Stimulated activated CD4-positive, alpha-beta T cell treated with anti-CD3 and anti-CD28 coated beads, Interleukin-12 subunit alpha, Interleukin-12 subunit beta, amount 100 ng/mL, for 24 hours (primary cell): Measurements from ENCODE around the gene ALLC.
A peak's percentile ranks its signal among the peaks of the same experiment; 100 is the strongest.

Source experiments
- DNase-seq, 2 experiments: peaks; one replicate each; pipeline ENCODE4 v3.0.0-alpha.2; 2020; ENCODE audit warnings: low read depth in 2 of 2

The ALLC gene

DNA sequence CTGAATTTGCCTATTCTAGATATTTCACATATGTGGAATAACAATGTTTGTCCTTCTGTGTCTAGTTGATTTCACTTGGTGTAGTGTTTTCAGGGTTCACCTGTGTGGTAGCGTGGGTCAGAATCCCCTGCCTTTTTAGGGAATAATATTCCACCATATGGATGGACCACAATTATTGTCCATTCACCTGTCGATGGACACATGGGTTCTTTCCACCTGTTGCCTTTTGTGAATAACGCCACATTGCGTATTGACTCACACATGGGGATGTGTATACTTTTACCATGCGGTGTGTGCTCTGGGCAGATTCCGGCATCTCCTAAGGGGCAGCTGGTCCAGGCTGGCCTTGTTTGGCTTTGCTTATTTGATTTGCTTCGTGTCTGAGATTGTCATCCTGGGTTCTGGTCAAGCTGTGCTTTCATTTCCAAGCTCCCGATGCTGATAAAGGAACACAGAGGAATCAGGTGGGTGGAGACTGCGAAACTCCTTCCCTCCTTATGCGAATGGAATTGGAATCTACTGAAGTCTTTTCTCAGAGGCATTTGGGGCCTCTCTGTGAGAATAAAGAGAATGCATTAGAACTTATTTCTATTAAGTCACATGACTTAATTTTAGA is 18.9 kb upstream of the ALLC start:
- DNase-seq = no peak

DNA sequence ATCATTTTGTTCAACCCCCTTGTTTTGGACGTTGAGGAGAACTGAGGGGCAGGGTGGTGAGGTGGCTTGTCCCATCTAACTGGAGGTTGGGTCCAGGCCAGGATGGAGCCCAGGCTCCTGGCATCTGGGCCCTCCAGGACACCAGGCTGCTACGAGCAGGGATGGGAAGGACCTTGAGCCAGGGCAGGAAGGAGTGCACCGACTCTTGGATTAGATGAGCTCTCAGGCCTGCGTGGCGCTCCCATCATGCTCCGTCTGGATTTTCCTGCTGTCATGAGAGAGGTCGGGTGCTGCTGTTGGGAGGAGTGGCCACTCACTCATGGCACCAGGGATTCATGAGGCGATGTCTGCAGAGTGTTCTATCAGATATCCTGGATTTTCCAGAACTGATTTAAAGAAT is 18.3 kb upstream of the ALLC start:
- no peak for DNase-seq

- DNase-seq = no peak
Measured at GRCh38 chr2:3641181-3641580, 16.8 kb upstream of the ALLC start.

GRCh38 chr2:3641841-3642421 is 16.1 kb upstream of the ALLC start:
- no peak for DNase-seq

- no peak for DNase-seq
Measured at GRCh38 chr2:3642521-3643215, 15.3 kb upstream of the ALLC start.

GRCh38 chr2:3643371-3644245 is 14.4 kb upstream of the ALLC start:
- DNase-seq = no peak

DNA sequence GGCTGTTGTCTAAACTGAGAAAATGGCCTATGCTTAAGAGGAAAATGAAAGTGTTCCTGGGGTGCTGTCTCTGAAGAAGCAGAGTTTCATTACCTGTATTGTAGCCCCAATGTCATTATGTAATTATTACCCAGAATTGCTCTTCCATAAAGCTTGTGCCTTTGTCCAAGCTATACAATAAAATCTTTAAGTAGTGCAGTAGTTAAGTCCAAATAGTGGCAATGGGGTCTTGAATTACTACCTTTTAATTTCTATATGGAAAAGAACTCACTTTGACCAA is 13.8 kb upstream of the ALLC start:
- DNase-seq = no peak

DNA sequence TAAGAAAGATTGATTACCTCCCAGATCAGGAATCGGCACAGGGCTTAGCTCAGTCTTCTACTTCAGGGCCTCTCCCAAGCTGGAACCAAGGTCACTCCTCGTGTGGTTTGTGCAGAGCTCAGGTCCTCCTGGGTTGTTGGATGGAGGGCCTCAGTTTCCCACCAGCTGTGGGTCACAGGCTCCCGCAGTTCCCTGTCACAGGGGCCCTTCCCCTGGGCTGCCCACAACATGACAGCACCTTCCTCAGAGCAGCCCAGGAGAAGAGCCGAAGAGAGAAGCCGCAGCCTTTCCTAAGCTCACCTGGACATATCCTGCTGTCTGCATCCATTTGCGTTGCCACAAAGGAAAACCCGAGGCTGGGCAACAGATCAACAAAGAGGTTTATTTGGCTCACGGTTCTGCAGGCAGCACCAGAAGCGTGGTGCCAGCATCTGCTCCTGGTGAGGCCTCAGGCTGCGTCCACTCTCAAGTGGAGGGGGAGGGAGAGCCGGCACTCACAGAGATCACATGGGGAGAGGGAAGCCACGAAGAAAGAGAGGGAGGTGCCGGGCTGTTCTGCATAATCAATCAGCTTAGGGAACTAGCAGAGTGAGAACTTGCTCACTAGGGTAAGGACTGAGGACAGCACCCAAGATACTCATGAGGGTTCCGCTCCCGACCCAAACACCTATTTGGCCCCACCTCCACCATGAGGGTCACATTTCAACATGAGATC is 13.0 kb upstream of the ALLC start:
- no peak for DNase-seq

- no peak for DNase-seq
Measured at GRCh38 chr2:3645745-3646389, 12.1 kb upstream of the ALLC start.

- DNase-seq = no peak
Measured at GRCh38 chr2:3646446-3646845, 11.6 kb upstream of the ALLC start.

DNA sequence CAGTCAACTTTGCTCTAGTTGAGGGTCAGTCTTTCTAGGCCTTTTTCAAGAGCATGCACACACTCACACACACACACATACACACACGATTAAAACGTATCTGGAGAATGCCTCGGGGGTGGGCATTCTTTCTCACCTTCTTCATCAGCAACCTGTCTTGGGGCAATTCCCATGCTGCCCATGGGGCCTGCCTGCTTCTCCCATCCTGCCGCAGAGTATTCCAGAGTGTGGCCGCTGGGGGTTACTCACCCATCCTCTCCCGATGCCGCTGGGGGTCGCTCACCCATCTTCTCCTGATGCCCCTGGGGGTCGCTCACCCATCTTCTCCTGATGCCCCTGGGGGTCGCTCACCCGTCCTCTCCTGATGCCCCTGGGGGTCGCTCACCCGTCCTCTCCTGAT is 10.8 kb upstream of the ALLC start:
- DNase-seq = no peak

- DNase-seq = no peak
Measured at GRCh38 chr2:3647831-3648651, 10.0 kb upstream of the ALLC start.

GRCh38 chr2:3648652-3649177 is 9.3 kb upstream of the ALLC start:
- no peak for DNase-seq

DNA sequence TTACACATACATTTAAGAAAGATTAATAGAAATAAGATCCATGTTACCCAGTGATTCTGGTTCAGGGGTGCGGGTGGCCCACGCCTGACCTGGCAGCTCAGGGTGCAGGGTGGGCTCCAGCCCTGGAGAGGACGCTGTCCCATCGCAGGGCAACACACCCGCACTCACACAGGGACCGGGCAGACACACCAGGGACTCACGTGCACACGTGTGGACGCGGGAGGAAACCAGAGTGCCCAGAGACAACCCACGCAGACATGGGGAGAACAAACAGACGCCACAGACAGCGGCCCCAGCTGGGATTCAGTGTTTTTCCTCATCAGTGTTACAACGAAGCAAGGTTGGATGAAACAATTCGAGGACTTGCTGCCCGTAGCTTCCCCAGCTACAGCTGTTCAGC is 8.4 kb upstream of the ALLC start:
- no peak for DNase-seq

DNA sequence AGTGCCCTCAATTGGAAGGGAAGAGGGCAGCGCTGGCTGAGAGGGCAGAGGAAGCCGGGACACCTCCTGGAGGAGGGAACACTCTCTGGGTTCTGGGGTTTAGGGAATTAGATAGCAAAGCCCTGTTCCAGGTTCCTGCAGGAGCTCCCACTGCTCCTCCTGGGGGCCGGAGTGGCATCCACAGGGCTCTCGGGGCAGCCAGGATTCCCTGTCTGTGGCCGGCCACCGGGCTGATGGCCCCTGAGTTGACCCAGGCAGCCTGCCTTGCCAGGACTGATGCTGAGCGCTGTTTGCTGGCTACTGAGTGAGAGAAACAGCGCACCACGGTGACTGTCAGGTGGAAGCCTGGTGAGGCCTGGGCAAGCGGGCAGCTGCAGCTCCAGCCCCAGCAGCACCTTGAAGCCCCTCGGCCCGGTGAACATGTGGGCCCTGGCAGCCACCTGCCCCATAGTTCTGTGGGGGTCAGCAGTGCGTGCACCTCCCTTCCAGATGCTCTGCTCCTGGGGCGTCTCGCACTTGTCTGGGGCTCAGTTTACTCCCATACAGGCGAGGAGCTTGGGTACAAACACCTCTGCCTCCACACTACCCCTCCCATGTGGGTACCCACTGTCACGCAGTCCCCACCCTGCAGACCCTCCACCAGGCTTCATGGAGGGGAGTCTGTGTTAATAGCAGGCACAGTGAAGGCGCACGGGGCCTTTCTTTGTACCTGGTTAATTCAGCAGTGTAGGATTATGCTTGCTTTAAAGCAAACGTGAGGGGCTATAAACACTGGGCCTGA is 7.7 kb upstream of the ALLC start:
- DNase-seq = no peak

GRCh38 chr2:3651691-3652648 is 6.0 kb upstream of the ALLC start:
- peak; percentile 29 to 56 for DNase-seq

- DNase-seq = no peak
Measured at GRCh38 chr2:3652896-3653625, 4.9 kb upstream of the ALLC start.

DNA sequence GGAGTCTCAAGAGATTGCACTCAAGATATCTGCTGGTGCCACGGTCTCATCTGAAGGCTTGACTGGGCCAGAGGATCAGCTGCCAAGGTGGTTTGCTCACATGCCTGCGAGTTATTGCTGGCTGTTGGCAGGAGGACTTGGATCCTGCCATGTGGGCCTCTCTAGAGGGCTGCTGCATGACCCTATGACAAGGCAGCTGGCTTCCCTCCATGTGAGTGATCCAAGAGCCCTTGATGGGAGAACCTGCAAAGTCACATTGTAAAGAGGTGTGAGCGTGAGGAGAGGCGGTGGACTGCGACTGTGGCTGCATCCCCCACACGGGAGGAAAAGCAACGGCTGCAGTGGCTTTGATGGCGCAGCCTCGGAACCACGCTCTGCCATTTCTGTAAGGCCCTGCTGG is 4.0 kb upstream of the ALLC start:
- no peak for DNase-seq
